Ishikawa (cell line): ENCODE results near the gene PPP1CA.

ENCODE experiments used
- CEBPB ChIP-seq: IDR thresholded peaks from 2 replicates; pipeline ENCODE4 v1.6.1; 2012
- CREB1 ChIP-seq: IDR thresholded peaks from 2 replicates; pipeline ENCODE4 v1.6.1; 2012; ENCODE audit warnings: low read depth
- EGR1 ChIP-seq: IDR thresholded peaks from 2 replicates; pipeline ENCODE4 v1.6.1; 2012
- EP300 ChIP-seq: IDR thresholded peaks from 2 replicates; pipeline ENCODE4 v1.6.1; 2012; ENCODE audit warnings: borderline replicate concordance
- FOXM1 ChIP-seq: IDR thresholded peaks from 2 replicates; pipeline ENCODE4 v1.6.1; 2012; ENCODE audit warnings: low read depth, borderline replicate concordance
- MAX ChIP-seq: IDR thresholded peaks from 2 replicates; pipeline ENCODE4 v1.6.1; 2012
- NFIC ChIP-seq: IDR thresholded peaks from 2 replicates; pipeline ENCODE4 v1.6.1; 2012
- RAD21 ChIP-seq: IDR thresholded peaks from 2 replicates; pipeline ENCODE4 v1.6.1; 2012; ENCODE audit warnings: low read depth
- TAF1 ChIP-seq: IDR thresholded peaks from 2 replicates; pipeline ENCODE4 v1.6.1; 2012; ENCODE audit warnings: low read depth, mild to moderate bottlenecking
- TCF12 ChIP-seq: IDR thresholded peaks from 2 replicates; pipeline ENCODE4 v1.6.1; 2012; ENCODE audit warnings: low read depth
- TEAD4 ChIP-seq: IDR thresholded peaks from 2 replicates; pipeline ENCODE4 v1.6.1; 2012
- YY1 ChIP-seq: IDR thresholded peaks from 2 replicates; pipeline ENCODE4 v1.6.1; 2012; ENCODE audit warnings: low read depth
- ZBTB7A ChIP-seq: IDR thresholded peaks from 2 replicates; pipeline ENCODE4 v1.6.1; 2012; ENCODE audit warnings: low read depth
- TF ChIP-seq, protein P1 (sequence below): IDR thresholded peaks from 2 replicates; pipeline ENCODE4 v1.6.1; 2012; ENCODE audit warnings: low read depth, mild to moderate bottlenecking
- TF ChIP-seq, protein P2 (sequence below): IDR thresholded peaks from 2 replicates; pipeline ENCODE4 v1.6.1; 2012

Gene PPP1CA

GRCh38 chr11:67420147-67420645 is 18.5 kb upstream of the PPP1CA start:
- TF ChIP-seq FOXM1 (no peak), CREB1 (no peak), MAX (no peak), ZBTB7A (no peak; the same call in 1 of the 2 replicates), EGR1 (no peak), CEBPB (no peak), RAD21 (no peak), EP300 (no peak), YY1 (no peak), TAF1 (no peak), TEAD4 (no peak), TCF12 (no peak), NFIC (no peak)
- TF ChIP-seq, protein P1, sequence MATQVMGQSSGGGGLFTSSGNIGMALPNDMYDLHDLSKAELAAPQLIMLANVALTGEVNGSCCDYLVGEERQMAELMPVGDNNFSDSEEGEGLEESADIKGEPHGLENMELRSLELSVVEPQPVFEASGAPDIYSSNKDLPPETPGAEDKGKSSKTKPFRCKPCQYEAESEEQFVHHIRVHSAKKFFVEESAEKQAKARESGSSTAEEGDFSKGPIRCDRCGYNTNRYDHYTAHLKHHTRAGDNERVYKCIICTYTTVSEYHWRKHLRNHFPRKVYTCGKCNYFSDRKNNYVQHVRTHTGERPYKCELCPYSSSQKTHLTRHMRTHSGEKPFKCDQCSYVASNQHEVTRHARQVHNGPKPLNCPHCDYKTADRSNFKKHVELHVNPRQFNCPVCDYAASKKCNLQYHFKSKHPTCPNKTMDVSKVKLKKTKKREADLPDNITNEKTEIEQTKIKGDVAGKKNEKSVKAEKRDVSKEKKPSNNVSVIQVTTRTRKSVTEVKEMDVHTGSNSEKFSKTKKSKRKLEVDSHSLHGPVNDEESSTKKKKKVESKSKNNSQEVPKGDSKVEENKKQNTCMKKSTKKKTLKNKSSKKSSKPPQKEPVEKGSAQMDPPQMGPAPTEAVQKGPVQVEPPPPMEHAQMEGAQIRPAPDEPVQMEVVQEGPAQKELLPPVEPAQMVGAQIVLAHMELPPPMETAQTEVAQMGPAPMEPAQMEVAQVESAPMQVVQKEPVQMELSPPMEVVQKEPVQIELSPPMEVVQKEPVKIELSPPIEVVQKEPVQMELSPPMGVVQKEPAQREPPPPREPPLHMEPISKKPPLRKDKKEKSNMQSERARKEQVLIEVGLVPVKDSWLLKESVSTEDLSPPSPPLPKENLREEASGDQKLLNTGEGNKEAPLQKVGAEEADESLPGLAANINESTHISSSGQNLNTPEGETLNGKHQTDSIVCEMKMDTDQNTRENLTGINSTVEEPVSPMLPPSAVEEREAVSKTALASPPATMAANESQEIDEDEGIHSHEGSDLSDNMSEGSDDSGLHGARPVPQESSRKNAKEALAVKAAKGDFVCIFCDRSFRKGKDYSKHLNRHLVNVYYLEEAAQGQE = no peak
- TF ChIP-seq, protein P2, sequence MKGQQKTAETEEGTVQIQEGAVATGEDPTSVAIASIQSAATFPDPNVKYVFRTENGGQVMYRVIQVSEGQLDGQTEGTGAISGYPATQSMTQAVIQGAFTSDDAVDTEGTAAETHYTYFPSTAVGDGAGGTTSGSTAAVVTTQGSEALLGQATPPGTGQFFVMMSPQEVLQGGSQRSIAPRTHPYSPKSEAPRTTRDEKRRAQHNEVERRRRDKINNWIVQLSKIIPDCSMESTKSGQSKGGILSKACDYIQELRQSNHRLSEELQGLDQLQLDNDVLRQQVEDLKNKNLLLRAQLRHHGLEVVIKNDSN = no peak

GRCh38 chr11:67419325-67420049 is 17.8 kb upstream of the PPP1CA start:
- TF ChIP-seq EP300 (no peak), CEBPB (no peak), MAX (no peak), NFIC (no peak), CREB1 (no peak), TEAD4 (no peak), RAD21 (no peak), TAF1 (no peak), YY1 (no peak)
- TF ChIP-seq, protein P2 = no peak
- TF ChIP-seq, protein P1 = no peak

- TF ChIP-seq EGR1 (no peak), CREB1 (no peak), NFIC (peak; percentile 24; the same call in 1 of the 2 replicates)
Measured at GRCh38 chr11:67418476-67419281, 17.0 kb upstream of the PPP1CA start.

DNA sequence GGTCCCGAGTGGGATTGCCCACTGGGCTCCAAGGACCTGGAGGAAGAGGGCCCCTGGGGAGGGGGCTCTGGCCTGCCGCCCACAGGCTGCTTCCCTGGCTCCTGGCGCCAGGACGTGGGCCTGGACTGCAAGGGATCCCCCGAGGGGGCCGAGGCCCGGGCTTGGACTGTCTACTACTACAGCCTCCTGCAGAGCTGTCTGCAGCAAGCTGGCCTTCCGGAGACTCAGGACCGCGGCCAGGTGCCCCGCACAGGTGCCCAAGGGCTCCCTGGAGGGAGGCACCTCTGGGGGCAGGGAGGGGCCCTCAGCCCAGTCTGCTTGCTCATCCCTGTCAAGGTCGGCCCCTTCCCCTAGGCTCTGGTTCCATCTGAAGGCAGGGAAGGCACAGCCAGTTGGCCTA is 15.8 kb upstream of the PPP1CA start:
- TF ChIP-seq EGR1 (no peak), YY1 (no peak), RAD21 (no peak), MAX (no peak), TEAD4 (no peak)
- TF ChIP-seq, protein P1 = no peak
- TF ChIP-seq, protein P2 = no peak
